22Rv1 (cell line): Measurements from ENCODE around the gene MBNL2.

Experiments used
- ZFX ChIP-seq: fragments of 450-650 bp; IDR thresholded peaks from 2 replicates; pipeline ENCODE4 v1.6.1; 2017; ENCODE audit warnings: antibody characterized with exemption, borderline replicate concordance
- TF ChIP-seq, protein P1 (sequence below): fragments of 450-650 bp; IDR thresholded peaks from 2 replicates; pipeline ENCODE4 v1.5.1; 2017; ENCODE audit warnings: mild to moderate bottlenecking

DNA sequence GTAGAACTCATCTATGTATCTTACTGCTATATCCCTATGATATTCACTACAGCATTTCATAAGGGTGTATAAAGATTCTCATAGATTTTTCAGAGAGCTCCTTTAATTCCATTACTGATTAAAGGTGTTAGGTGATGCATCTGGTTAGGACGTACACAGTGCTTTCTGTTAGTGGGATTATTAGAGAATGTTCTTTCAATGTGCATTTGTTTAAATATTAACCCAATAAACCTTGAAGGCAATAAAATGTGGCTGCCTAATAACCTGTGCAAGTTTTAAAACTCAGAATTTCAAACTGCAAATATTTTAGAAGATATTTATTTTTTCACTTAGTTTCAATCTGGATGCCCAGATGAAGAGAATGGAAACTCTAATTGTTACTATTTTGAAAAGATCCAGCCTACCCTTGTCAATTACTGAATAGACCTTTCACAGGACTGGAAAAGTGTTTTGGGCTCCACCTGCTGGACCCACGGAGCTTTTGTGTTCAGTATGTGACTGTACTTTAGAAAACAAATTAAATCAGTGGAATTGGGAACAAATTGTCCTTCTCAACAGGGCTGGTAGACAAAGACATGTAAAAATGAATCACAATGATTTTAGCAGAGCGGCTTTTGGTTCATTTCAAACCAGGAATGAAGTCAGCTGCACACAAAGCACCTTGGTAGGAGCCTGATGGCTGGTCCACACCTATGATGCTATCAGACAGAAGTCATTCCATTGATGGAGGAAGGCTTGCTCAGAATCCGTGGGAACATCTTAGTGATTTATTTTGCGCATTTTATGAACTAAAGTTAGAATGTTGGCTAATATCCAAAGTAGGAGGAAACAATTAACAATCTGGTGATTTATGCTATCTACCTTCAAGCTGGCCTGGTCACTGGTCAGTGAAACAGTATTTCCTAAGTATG is 122.4 kb downstream of the MBNL2 start:
- TF ChIP-seq, protein P1, sequence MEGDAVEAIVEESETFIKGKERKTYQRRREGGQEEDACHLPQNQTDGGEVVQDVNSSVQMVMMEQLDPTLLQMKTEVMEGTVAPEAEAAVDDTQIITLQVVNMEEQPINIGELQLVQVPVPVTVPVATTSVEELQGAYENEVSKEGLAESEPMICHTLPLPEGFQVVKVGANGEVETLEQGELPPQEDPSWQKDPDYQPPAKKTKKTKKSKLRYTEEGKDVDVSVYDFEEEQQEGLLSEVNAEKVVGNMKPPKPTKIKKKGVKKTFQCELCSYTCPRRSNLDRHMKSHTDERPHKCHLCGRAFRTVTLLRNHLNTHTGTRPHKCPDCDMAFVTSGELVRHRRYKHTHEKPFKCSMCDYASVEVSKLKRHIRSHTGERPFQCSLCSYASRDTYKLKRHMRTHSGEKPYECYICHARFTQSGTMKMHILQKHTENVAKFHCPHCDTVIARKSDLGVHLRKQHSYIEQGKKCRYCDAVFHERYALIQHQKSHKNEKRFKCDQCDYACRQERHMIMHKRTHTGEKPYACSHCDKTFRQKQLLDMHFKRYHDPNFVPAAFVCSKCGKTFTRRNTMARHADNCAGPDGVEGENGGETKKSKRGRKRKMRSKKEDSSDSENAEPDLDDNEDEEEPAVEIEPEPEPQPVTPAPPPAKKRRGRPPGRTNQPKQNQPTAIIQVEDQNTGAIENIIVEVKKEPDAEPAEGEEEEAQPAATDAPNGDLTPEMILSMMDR, result peak; percentile 85
- TF ChIP-seq ZFX, result no peak
